Measurements from ENCODE around the gene NNMT. TPM values are rescaled to one million over a fixed set of nuclear protein-coding genes. Genes with fewer than 3 reads are reported as not detected.

NNMT gene
- total RNA-seq, 1 donor from 2014 or later: 2.8 TPM

DNA sequence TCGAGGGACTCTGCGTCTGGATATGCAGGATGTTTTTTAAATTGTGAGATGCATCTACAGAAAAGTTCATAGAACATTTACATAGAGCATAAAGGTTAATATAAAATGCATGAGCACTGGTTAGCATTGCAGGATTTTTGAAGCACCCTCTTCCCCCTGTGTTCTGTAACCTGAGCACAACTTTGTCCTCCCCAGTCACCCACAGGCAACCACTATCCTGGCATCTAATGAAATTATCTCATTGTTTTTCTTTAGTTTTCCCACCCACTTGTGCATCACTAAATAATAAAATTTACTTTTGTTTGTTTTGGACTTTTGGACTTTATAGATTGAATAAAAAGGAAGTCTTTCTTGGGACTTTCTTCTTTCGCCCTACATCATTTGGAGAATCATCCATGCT, 10.0 kb upstream of the NNMT start:
- Mint-ChIP-seq H3K36me3 (no peaks in the 10 kb centered on the region), H3K9me3 (peaks cover 4% of the 10 kb centered on the region), H3K27me3 (no peaks in the 10 kb centered on the region), H3K4me3 (no peak overlapping the region), H3K4me1 (ENCODE audit: unreplicated experiment) (peaks cover 2% of the 10 kb centered on the region), H3K27ac (no peak overlapping the region)
- TF ChIP-seq, protein P1, sequence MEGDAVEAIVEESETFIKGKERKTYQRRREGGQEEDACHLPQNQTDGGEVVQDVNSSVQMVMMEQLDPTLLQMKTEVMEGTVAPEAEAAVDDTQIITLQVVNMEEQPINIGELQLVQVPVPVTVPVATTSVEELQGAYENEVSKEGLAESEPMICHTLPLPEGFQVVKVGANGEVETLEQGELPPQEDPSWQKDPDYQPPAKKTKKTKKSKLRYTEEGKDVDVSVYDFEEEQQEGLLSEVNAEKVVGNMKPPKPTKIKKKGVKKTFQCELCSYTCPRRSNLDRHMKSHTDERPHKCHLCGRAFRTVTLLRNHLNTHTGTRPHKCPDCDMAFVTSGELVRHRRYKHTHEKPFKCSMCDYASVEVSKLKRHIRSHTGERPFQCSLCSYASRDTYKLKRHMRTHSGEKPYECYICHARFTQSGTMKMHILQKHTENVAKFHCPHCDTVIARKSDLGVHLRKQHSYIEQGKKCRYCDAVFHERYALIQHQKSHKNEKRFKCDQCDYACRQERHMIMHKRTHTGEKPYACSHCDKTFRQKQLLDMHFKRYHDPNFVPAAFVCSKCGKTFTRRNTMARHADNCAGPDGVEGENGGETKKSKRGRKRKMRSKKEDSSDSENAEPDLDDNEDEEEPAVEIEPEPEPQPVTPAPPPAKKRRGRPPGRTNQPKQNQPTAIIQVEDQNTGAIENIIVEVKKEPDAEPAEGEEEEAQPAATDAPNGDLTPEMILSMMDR (conservative IDR thresholded peaks at IDR 0.05): no peak
- DNase-seq (ENCODE audit: extremely low spot score, unreplicated experiment): no peak

DNA sequence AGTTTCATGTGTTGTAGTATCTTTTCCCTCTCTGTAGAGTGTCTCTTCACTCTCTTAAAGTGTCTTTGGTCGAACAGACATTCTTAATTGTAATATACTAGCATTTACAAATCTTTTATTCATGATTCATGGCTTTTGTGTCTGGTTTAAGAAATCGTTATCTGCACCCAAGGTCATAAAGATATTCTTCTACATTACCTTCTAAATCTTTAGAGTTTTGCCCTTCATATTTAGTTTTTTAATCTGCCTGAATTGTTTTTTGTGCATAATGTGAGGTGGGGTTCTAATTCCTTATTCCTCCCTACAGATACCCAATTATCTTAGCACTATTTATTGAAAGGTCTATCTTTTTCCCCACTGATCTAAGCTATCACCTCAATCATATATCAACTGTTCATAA, 9.0 kb upstream of the NNMT start:
- peaks cover 6% of the 10 kb centered on the region for H3K9me3 Mint-ChIP-seq
- peaks cover 4% of the 10 kb centered on the region for H3K36me3 Mint-ChIP-seq
- no peak overlapping the region for H3K4me3 Mint-ChIP-seq
- no peak for DNase-seq (ENCODE audit: extremely low spot score, unreplicated experiment)
- H3K27ac Mint-ChIP-seq: no peak overlapping the region
- TF ChIP-seq, protein P1 (conservative IDR thresholded peaks at IDR 0.05): no peak
- H3K4me1 Mint-ChIP-seq (ENCODE audit: unreplicated experiment): peaks cover 4% of the 10 kb centered on the region
- no peaks in the 10 kb centered on the region for H3K27me3 Mint-ChIP-seq

DNA sequence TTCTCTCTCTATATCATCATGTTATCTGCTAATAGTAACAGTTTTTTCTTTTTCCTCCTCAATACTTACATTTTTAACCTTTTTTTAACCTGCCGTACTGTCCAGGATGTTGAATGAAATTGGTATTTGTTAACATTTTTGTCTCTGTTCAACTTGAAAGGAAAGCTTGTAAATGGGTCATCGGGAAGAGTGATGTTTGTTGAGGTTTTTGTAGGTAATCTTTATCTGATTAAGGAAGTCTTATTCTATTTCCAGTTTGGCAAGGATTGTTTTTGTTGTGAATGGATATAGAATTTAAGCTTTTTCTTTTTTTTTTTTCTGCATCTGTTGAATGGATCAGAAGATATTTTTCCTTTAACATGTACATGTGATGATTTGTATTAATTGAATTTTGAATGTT, 8.1 kb upstream of the NNMT start:
- peaks cover 10% of the 10 kb centered on the region for H3K4me1 Mint-ChIP-seq (ENCODE audit: unreplicated experiment)
- peaks cover 4% of the 10 kb centered on the region for H3K36me3 Mint-ChIP-seq

GRCh38 chr11:114289779-114290178, 6.4 kb upstream of the NNMT start:
- no peak overlapping the region for H3K4me3 Mint-ChIP-seq
- DNase-seq (ENCODE audit: extremely low spot score, unreplicated experiment): no peak
- H3K9me3 Mint-ChIP-seq: peaks cover 11% of the 10 kb centered on the region
- no peak overlapping the region for H3K27ac Mint-ChIP-seq
- peaks cover 4% of the 10 kb centered on the region for H3K36me3 Mint-ChIP-seq
- H3K4me1 Mint-ChIP-seq (ENCODE audit: unreplicated experiment): peaks cover 16% of the 10 kb centered on the region
- TF ChIP-seq, protein P1 (conservative IDR thresholded peaks at IDR 0.05): no peak
- H3K27me3 Mint-ChIP-seq: no peaks in the 10 kb centered on the region

More for the DNA sequence above, 8.1 kb upstream of the NNMT start:
- H3K27ac Mint-ChIP-seq: peak overlapping the region; percentile 40
- H3K4me3 Mint-ChIP-seq: peak overlapping the region; percentile 35
- TF ChIP-seq, protein P1 (conservative IDR thresholded peaks at IDR 0.05): no peak
- DNase-seq (ENCODE audit: extremely low spot score, unreplicated experiment): no peak
- peaks cover 6% of the 10 kb centered on the region for H3K9me3 Mint-ChIP-seq
- H3K27me3 Mint-ChIP-seq: no peaks in the 10 kb centered on the region

DNA sequence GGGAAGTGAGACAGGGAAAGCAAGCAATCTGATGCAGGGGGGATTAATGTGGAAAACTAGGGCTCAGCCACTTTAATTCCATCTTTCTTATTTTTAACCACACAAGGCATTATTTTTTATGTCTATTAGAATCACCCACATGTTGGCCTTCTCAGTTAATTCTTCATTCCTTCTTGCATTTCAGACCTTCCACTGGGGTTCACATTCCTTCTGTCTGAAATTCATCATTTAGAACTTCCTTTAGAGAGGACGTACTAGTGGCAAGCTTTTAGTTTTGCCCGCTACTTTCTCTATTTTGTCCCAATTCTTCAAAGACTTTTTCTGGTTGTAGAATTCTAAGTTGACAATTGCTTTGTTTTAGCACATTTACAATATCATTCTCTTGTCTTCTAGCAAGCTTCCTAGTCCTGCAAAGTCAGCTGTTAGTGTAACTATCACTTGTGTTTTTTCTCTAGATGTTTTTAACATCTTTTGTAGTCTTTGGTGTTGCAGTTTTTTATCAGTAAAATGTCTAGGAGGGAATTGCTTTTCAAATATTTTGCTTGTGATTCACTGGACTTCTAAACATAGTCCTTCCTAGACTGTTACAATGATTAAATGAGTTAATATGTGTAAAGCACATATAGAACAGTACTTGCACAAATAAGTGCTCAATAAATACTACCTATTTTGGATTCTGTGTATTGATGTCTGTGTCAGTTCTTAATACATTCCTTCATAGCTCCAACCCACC, 5.5 kb upstream of the NNMT start:
- DNase-seq (ENCODE audit: extremely low spot score, unreplicated experiment): no peak
- H3K27me3 Mint-ChIP-seq: no peaks in the 10 kb centered on the region
- H3K36me3 Mint-ChIP-seq: peaks cover 4% of the 10 kb centered on the region
- H3K9me3 Mint-ChIP-seq: peaks cover 11% of the 10 kb centered on the region
- H3K4me3 Mint-ChIP-seq: no peak overlapping the region
- peaks cover 20% of the 10 kb centered on the region for H3K4me1 Mint-ChIP-seq (ENCODE audit: unreplicated experiment)
- TF ChIP-seq, protein P1 (conservative IDR thresholded peaks at IDR 0.05): no peak
- no peak overlapping the region for H3K27ac Mint-ChIP-seq

All from type B pancreatic cell (in vitro differentiated cells).